COLO829 (cell line): ENCODE results near the gene GAPVD1.
A peak's percentile ranks its signal among the peaks of the same experiment; 100 is the strongest.
"Not testable (repeated sequence)": the region's sequence is repeated elsewhere in the genome, so short reads cannot be mapped to it uniquely, and the experiment has no call there.

Source experiments
- DNase-seq: peaks from one replicate; pipeline ENCODE4 v3.0.0; 2012; ENCODE audit warnings: low spot score

GAPVD1 gene

GRCh38 chr9:125374443-125375309 lies 113.0 kb downstream of the GAPVD1 start:
- DNase-seq, result peak; percentile 69

GRCh38 chr9:125375820-125376219 lies 114.2 kb downstream of the GAPVD1 start:
- DNase-seq, result no peak

GRCh38 chr9:125376261-125377226 lies 114.9 kb downstream of the GAPVD1 start:
- DNase-seq, result no peak

- DNase-seq, result no peak
These were observed 116.1 kb downstream of the GAPVD1 start for GRCh38 chr9:125377584-125378250.

GRCh38 chr9:125378778-125379177 lies 117.2 kb downstream of the GAPVD1 start:
- no peak for DNase-seq

- DNase-seq, result no peak
These were observed 117.6 kb downstream of the GAPVD1 start for GRCh38 chr9:125379208-125379607.

GRCh38 chr9:125380406-125380805 lies 118.8 kb downstream of the GAPVD1 start:
- no peak for DNase-seq

GRCh38 chr9:125387861-125388524 lies 126.4 kb downstream of the GAPVD1 start:
- DNase-seq, result no peak

- DNase-seq, result no peak
These were observed 127.4 kb downstream of the GAPVD1 start for GRCh38 chr9:125388978-125389377.

GRCh38 chr9:125391704-125392103 lies 130.1 kb downstream of the GAPVD1 start:
- DNase-seq, result no peak

GRCh38 chr9:125393426-125393825 lies 131.8 kb downstream of the GAPVD1 start:
- peak; percentile 82 for DNase-seq

- DNase-seq, result no peak
These were observed 135.2 kb downstream of the GAPVD1 start for GRCh38 chr9:125396799-125397198.

- no peak for DNase-seq
These were observed 136.1 kb downstream of the GAPVD1 start for GRCh38 chr9:125397736-125398135.

- DNase-seq, result no peak
These were observed 136.6 kb downstream of the GAPVD1 start for GRCh38 chr9:125398243-125398642.

- no peak for DNase-seq
These were observed 137.5 kb downstream of the GAPVD1 start for GRCh38 chr9:125399165-125399564.

- DNase-seq, result no peak
These were observed 138.0 kb downstream of the GAPVD1 start for GRCh38 chr9:125399666-125400065.

GRCh38 chr9:125400232-125400631 lies 138.6 kb downstream of the GAPVD1 start:
- not testable (repeated sequence) for DNase-seq

- no peak for DNase-seq
These were observed 139.4 kb downstream of the GAPVD1 start for GRCh38 chr9:125400725-125401716.

GRCh38 chr9:125404733-125405132 lies 143.1 kb downstream of the GAPVD1 start:
- no peak for DNase-seq
